K562 (cell line): ENCODE results near the gene POU3F1. TPM values are rescaled to one million over a fixed set of nuclear protein-coding genes. Genes with fewer than 3 reads are reported as not detected.

ENCODE experiments used
- ATAC-seq: fragments of 200-7000 bp; cut with Tn5 transposase; 3 replicates; pipeline ENCODE4 v1.9.1; 2020; ENCODE audit warnings: moderate library complexity
- BruUV-seq: library from RNA; stranded (reverse); fragments of 400-500 nt; replicated peaks from 2 replicates; lab custom pipeline; 2021; lab: Mats Ljungman, UMichigan
- CTCF ChIA-PET: fragments of 300-600 bp; formaldehyde crosslinking; extraction: SDS; loops from one replicate; lab custom pipeline; 2021; ENCODE audit warnings: low intra/inter-chr PET ratio; lab: Yijun Ruan, JAX
- POLR2A ChIA-PET: fragments of 300-600, 350-650 bp; sonication (Branson Sonifier 250); formaldehyde crosslinking; extraction: SDS; loops from one replicate; lab custom pipeline; 2021; ENCODE audit warnings: antibody characterized with exemption, inconsistent platforms; lab: Yijun Ruan, JAX
- DNase-seq, 4 experiments: peaks; one replicate each; pipeline versions ENCODE4 v3.0.0 to v3.0.0-alpha.2; 2011 to 2018; ENCODE audit warnings: low spot score in 3 of 4, mixed read lengths in 3 of 4; ENCODE audit errors: extremely low read depth in 1 of 4
- FAIRE-seq: peaks from 2 replicates; lab custom pipeline; 2011; peaks lifted over from hg19 to GRCh38; lab: Jason Lieb, UNC
- H2AFZ ChIP-seq: 2 replicates; pipeline ENCODE4 v1.6.0; 2011; ENCODE audit warnings: low read depth, low read length, control low read depth, inconsistent platforms
- H3K27ac ChIP-seq: fragments of 200-600 bp; 3 replicates; pipeline ENCODE4 v1.8.0; 2011; ENCODE audit warnings: low read depth, mild to moderate bottlenecking, control low read depth, inconsistent platforms, low read length, moderate library complexity, mixed read lengths; ENCODE audit errors: extremely low read depth
- H3K27me3 ChIP-seq, 2 experiments: fragments of 300-600 bp in 1 of 2; 2 replicates in 1 of 2; 3 replicates in 1 of 2; pipeline versions ENCODE4 v1.6.0 to v1.8.0; 2011; ENCODE audit warnings: inconsistent platforms in 2 of 2, low read length in 2 of 2, mild to moderate bottlenecking in 1 of 2, mixed read lengths in 1 of 2, moderate library complexity in 1 of 2; ENCODE audit not compliant: control insufficient read depth in 2 of 2, insufficient read depth in 2 of 2
- H3K36me3 ChIP-seq: fragments of 300-600 bp; 3 replicates; pipeline ENCODE4 v1.8.0; 2011; ENCODE audit warnings: mild to moderate bottlenecking, low read length, inconsistent platforms; ENCODE audit not compliant: control insufficient read depth, insufficient read depth
- H3K4me1 ChIP-seq, 2 experiments: fragments of 200-600 bp in 1 of 2; replicated peaks in 1 of 2; 2 replicates in 1 of 2; 3 replicates in 1 of 2; pipeline versions ENCODE4 v1.5.1 to v1.8.0; 2011; ENCODE audit warnings: inconsistent platforms in 2 of 2, low read length in 2 of 2, mild to moderate bottlenecking in 1 of 2, mixed read lengths in 1 of 2, moderate library complexity in 1 of 2; ENCODE audit not compliant: control insufficient read depth in 2 of 2, insufficient read depth in 2 of 2
- H3K4me2 ChIP-seq: 2 replicates; pipeline ENCODE4 v1.6.1; 2011; ENCODE audit warnings: low read length, control low read depth, inconsistent platforms, mixed read lengths; ENCODE audit not compliant: insufficient read depth
- H3K4me3 ChIP-seq: fragments of 200-600 bp; sonication (generic), shearing (Covaris generic); 2 replicates; pipeline ENCODE4 v1.5.1; 2016; ENCODE audit warnings: control low read depth, inconsistent platforms
- H3K79me2 ChIP-seq: fragments of 200-600 bp; 3 replicates; pipeline ENCODE4 v1.8.0; 2011; ENCODE audit warnings: low read length, inconsistent platforms; ENCODE audit not compliant: control insufficient read depth, insufficient read depth
- H3K9ac ChIP-seq, 2 experiments: 2 replicates each; pipeline versions ENCODE4 v1.6.0 to v1.6.1; 2011; ENCODE audit warnings: low read depth in 2 of 2, low read length in 2 of 2, control low read depth in 1 of 2, inconsistent platforms in 1 of 2, mild to moderate bottlenecking in 1 of 2, mixed read lengths in 1 of 2; ENCODE audit not compliant: insufficient read depth in 1 of 2
- H3K9me1 ChIP-seq: one replicate; pipeline ENCODE4 v1.6.0; 2011; ENCODE audit warnings: inconsistent platforms, mild to moderate bottlenecking, low read length, moderate library complexity; ENCODE audit not compliant: control insufficient read depth, insufficient read depth
- H3K9me3 ChIP-seq: replicated peaks from 2 replicates; pipeline ENCODE4 v1.5.1; 2011; ENCODE audit warnings: low read depth, low read length, inconsistent platforms; ENCODE audit not compliant: control insufficient read depth, insufficient read depth
- H4K20me1 ChIP-seq: replicated peaks from 2 replicates; pipeline ENCODE4 v1.6.1; 2011; ENCODE audit warnings: low read length, inconsistent platforms, mixed read lengths; ENCODE audit not compliant: control insufficient read depth, insufficient read depth
- CTCF ChIP-seq, 3 experiments: IDR thresholded peaks in 2 of 3; conservative IDR thresholded peaks in 1 of 3; 2 replicates each; pipeline ENCODE4 v1.5.1; 2011 to 2012; ENCODE audit warnings: low read length in 3 of 3, mild to moderate bottlenecking in 3 of 3, control low read depth in 2 of 3, improper control_type of control experiment in 1 of 3, inconsistent platforms in 1 of 3, low read depth in 1 of 3, mixed read lengths in 1 of 3, moderate library complexity in 1 of 3; ENCODE audit not compliant: insufficient read depth in 2 of 3
- ELF1 ChIP-seq: fragments of 200-800 bp; sonication (Bioruptor generic); IDR thresholded peaks from 2 replicates; pipeline ENCODE4 v1.6.1; 2016; ENCODE audit warnings: missing genetic modification characterization, missing compliant biosample characterization
- WGBS: fragments of 100-300 bp; shearing (Covaris generic); methylation state at CpG from one replicate; pipeline ENCODE4 v1.1.6; 2016; ENCODE audit warnings: low coverage, mixed read lengths; ENCODE audit not compliant: insufficient coverage; ENCODE audit errors: missing lambda C conversion rate; 5-methylcytosine and 5-hydroxymethylcytosine counted together
- in situ Hi-C: fragments of 300-500 bp; cut with MboI; formaldehyde crosslinking; loops from 4 replicates; pipeline ENCODE4 v1.15.0; 2018; ENCODE audit warnings: inconsistent platforms, mixed read lengths
- intact Hi-C: fragments of 100-400 bp; cut with micrococcal nuclease; formaldehyde crosslinking; loops from 2 replicates; pipeline ENCODE4 v1.14.2; 2022
- polyA plus RNA-seq, 8 experiments: library from polyadenylated mRNA; depleted of rRNA in 4 of 8; stranded (reverse) in 5 of 8; unstranded in 3 of 8; fragments of >200 nt; fragmentation: Nextera tagmentation in 2 of 8; fragmentation: Illumina TruSeq in 1 of 8; extraction: Ambion mirVana in 2 of 8; extraction: Trizol in 1 of 8; gene quantifications; 2 replicates each; pipeline versions ENCODE4 v1.2.1 to v1.2.3, GENCODE V29; 2011 to 2014; ENCODE audit warnings: inconsistent platforms in 1 of 8, missing spikeins in 1 of 8
- total RNA-seq, 7 experiments: library from RNA; depleted of rRNA in 6 of 7; stranded (reverse); fragments of >200 nt in 6 of 7; fragmentation: Illumina TruSeq in 2 of 7; extraction: Trizol in 2 of 7; gene quantifications; 2 replicates each; pipeline versions ENCODE4 v1.2.1 to v1.2.3, GENCODE V29; 2011 to 2021; ENCODE audit warnings: low replicate concordance in 1 of 7

POU3F1 gene
- total and polyA plus RNA-seq, 9 of the 15 experiments (the other 6 are each of a cell fraction or from before 2014, with no cell fraction given), result 0.09 TPM; not detected in 8

DNA sequence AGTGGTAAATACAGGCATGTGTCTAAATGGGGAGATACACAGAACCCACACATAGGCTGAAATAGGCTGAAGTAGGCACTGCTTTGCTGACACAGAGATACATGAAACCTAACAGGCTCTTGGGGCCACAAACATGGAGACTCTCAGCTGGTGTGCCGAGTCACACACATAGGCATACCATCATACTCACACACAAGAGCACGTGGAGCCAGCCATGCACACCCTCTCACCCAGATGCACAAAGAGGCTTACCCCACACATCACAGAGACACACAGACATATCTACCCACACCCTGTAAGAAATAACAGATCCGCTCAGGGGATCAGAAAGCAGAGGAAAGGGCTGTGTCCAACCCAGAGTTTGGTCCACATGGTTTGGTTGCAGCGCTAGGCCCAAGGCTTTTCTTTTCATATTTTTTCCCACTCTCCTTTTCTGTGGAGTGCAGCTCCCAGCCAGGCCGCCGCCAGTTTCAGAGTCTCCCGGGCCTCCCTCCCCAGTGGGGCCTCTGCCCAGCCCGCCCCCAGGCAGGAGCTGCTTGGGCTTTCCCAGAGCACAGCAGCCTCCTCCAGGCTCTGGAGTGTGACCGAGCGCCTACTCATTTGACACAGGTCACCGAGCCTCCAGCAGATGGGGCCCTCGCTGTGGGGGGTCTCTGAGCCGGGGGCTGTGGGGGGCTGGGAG lies 3.9 kb upstream of the POU3F1 start:
- in situ Hi-C loops, result no loop called here
- H4K20me1 ChIP-seq, result peaks cover 16% of the 10 kb centered on the region
- 25% methylated on average over 12 of the region's 13 CpGs for WGBS
- no peak for TF ChIP-seq ELF1 (tag)
- TF ChIP-seq CTCF (IDR thresholded peaks at IDR 0.05 in 2 of 3, conservative IDR thresholded peaks at IDR 0.05 in 1 of 3; ENCODE audit: insufficient read depth in 2 of 3, low read depth in 1 of 3, low read length in 3 of 3), result 0 out of 6 replicates have a peak, but pooled peaks of 1 of the 3 experiments have one; percentile 5
- intact Hi-C loops, result no loop called here
- H3K27ac ChIP-seq, result no peak overlapping the region
- H3K27me3 ChIP-seq, result peaks cover 10 to 38% of the 10 kb centered on the region in 2 experiments; a peak in 4 of 5 replicates
- peak; percentile 15 for FAIRE-seq
- peaks cover 0 to 26% of the 10 kb centered on the region in 2 experiments; a peak in 3 of 5 replicates for H3K4me1 ChIP-seq
- DNase-seq, result no peak
- no peak overlapping the region for H2AFZ ChIP-seq
- H3K9ac ChIP-seq, result 0 out of 4 replicates have a peak overlapping the region, but pooled peaks of 1 of the 2 experiments have one; percentile 15
- H3K79me2 ChIP-seq, result no peaks in the 10 kb centered on the region
- ChIA-PET CTCF (no interaction called here), POLR2A (interaction anchor here (0.8 kb wide), 1 partner anchor 138 kb away, joined by 3 read pairs; no protein-coding TSS in a partner anchor)
- BruUV-seq, result no TSS peak
- peaks cover 5% of the 10 kb centered on the region for H3K9me1 ChIP-seq
- no peak overlapping the region for H3K4me2 ChIP-seq
- H3K36me3 ChIP-seq, result no peaks in the 10 kb centered on the region
- no peak overlapping the region for H3K4me3 ChIP-seq
- no peak for ATAC-seq
- H3K9me3 ChIP-seq, result no peaks in the 10 kb centered on the region
